Measurements from ENCODE around the gene WFDC1.
A peak's percentile ranks its signal among the peaks of the same experiment; 100 is the strongest.

Gene WFDC1

GRCh38 chr16:84361546-84361945, 66.9 kb downstream of the WFDC1 start:
- Histone ChIP-seq H3F3A (ENCODE audit: low read depth) (no peaks in the 10 kb centered on the region), H3K79me2 (ENCODE audit: insufficient read depth, low read length) (no peaks in the 10 kb centered on the region), H3K9ac (ENCODE audit: low read depth, low read length, poor library complexity, severe bottlenecking) (no peak overlapping the region), H3K9me3 (ENCODE audit: insufficient read depth, low read depth, low read length) (no peaks in the 10 kb centered on the region), H3K4me1 (ENCODE audit: insufficient read depth, low read length, poor library complexity, severe bottlenecking) (peaks cover 26% of the 10 kb centered on the region), H4K20me1 (ENCODE audit: insufficient read depth, low read length, poor library complexity, severe bottlenecking) (no peaks in the 10 kb centered on the region), H3K4me3 (ENCODE audit: low read length, poor library complexity, severe bottlenecking) (no peak overlapping the region), H3K36me3 (ENCODE audit: insufficient read depth, low read length) (no peaks in the 10 kb centered on the region), H3K27me3 (ENCODE audit: insufficient read depth, low read length, poor library complexity, severe bottlenecking) (no peaks in the 10 kb centered on the region), H3K4me2 (ENCODE audit: low read depth, low read length, poor library complexity, severe bottlenecking) (no peak overlapping the region), H3K9me2 (replicated peaks; ENCODE audit: low read depth, low read length) (no peaks in the 10 kb centered on the region), H2AFZ (ENCODE audit: low read length) (no peak overlapping the region)
- no peak for TF ChIP-seq CTCF (conservative IDR thresholded peaks at IDR 0.05; ENCODE audit: low read length)

GRCh38 chr16:84362471-84362941, 67.8 kb downstream of the WFDC1 start:
- H3K4me3 ChIP-seq (ENCODE audit: low read length, poor library complexity, severe bottlenecking), result no peak overlapping the region
- TF ChIP-seq CTCF (conservative IDR thresholded peaks at IDR 0.05; ENCODE audit: low read length) (no peak), EZH2phosphoT487 (IDR thresholded peaks at IDR 0.05; ENCODE audit: borderline replicate concordance) (no peak)
- no peak overlapping the region for H3K9ac ChIP-seq (ENCODE audit: low read depth, low read length, poor library complexity, severe bottlenecking)
- H3K9me2 ChIP-seq (replicated peaks; ENCODE audit: low read depth, low read length), result no peaks in the 10 kb centered on the region
- H4K20me1 ChIP-seq (ENCODE audit: insufficient read depth, low read length, poor library complexity, severe bottlenecking), result no peaks in the 10 kb centered on the region
- H3K9me3 ChIP-seq (ENCODE audit: insufficient read depth, low read depth, low read length), result no peaks in the 10 kb centered on the region
- H3K4me1 ChIP-seq (ENCODE audit: insufficient read depth, low read length, poor library complexity, severe bottlenecking), result peaks cover 26% of the 10 kb centered on the region
- no peaks in the 10 kb centered on the region for H3K36me3 ChIP-seq (ENCODE audit: insufficient read depth, low read length)
- 0 out of 2 replicates have a peak overlapping the region, but pooled peaks have one; percentile 22 for H2AFZ ChIP-seq (ENCODE audit: low read length)
- H3K79me2 ChIP-seq (ENCODE audit: insufficient read depth, low read length), result no peaks in the 10 kb centered on the region
- no peaks in the 10 kb centered on the region for H3K27me3 ChIP-seq (ENCODE audit: insufficient read depth, low read length, poor library complexity, severe bottlenecking)
- no peaks in the 10 kb centered on the region for H3F3A ChIP-seq (ENCODE audit: low read depth)
- no peak overlapping the region for H3K4me2 ChIP-seq (ENCODE audit: low read depth, low read length, poor library complexity, severe bottlenecking)

- Histone ChIP-seq H3K9me2 (replicated peaks; ENCODE audit: low read depth, low read length) (no peaks in the 10 kb centered on the region), H3K36me3 (ENCODE audit: insufficient read depth, low read length) (no peaks in the 10 kb centered on the region), H3F3A (ENCODE audit: low read depth) (no peaks in the 10 kb centered on the region), H3K9me3 (ENCODE audit: insufficient read depth, low read depth, low read length) (no peaks in the 10 kb centered on the region), H3K4me1 (ENCODE audit: insufficient read depth, low read length, poor library complexity, severe bottlenecking) (peaks cover 13% of the 10 kb centered on the region), H3K4me2 (ENCODE audit: low read depth, low read length, poor library complexity, severe bottlenecking) (no peak overlapping the region), H3K27me3 (ENCODE audit: insufficient read depth, low read length, poor library complexity, severe bottlenecking) (no peaks in the 10 kb centered on the region), H4K20me1 (ENCODE audit: insufficient read depth, low read length, poor library complexity, severe bottlenecking) (no peaks in the 10 kb centered on the region), H3K79me2 (ENCODE audit: insufficient read depth, low read length) (no peaks in the 10 kb centered on the region), H3K9ac (ENCODE audit: low read depth, low read length, poor library complexity, severe bottlenecking) (no peak overlapping the region), H2AFZ (ENCODE audit: low read length) (no peak overlapping the region), H3K4me3 (ENCODE audit: low read length, poor library complexity, severe bottlenecking) (no peak overlapping the region)
- TF ChIP-seq EZH2phosphoT487 (IDR thresholded peaks at IDR 0.05; ENCODE audit: borderline replicate concordance) (no peak), CTCF (conservative IDR thresholded peaks at IDR 0.05; ENCODE audit: low read length) (no peak)
Observed at GRCh38 chr16:84366208-84366607, 71.5 kb downstream of the WFDC1 start.
